GM21515 (cell line): Measurements from ENCODE around the gene ANKRD2.

Experiments used
- ATAC-seq: cut with Tn5 transposase; IDR thresholded peaks from one replicate; pipeline ENCODE4 v1.9.1; 2021; ENCODE audit not compliant: unreplicated experiment

ANKRD2 gene

GRCh38 chr10:97590748-97591495 is 18.3 kb downstream of the ANKRD2 start:
- ATAC-seq = no peak

DNA sequence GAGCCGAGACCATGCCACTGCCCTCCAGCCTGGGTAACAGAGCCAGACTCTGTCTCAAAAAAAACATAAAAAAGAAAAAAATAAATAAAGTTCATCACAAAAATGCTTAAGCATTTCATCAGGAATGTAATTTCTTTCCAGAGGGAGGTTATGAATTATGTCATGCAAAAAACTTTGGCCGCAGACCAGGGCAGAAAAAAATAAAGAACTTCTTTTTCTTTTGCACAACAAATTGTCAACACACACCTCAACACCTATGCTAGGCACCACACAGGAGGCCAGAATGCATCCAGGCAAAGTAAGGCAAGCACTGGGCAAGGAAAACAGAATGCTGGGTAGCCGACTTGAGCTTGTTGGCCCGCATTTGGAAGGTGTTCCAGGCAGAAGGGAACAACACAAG is 20.8 kb downstream of the ANKRD2 start:
- ATAC-seq = no peak

GRCh38 chr10:97596101-97597082 is 23.8 kb downstream of the ANKRD2 start:
- ATAC-seq = no peak

- ATAC-seq = no peak
These were observed 25.2 kb downstream of the ANKRD2 start for GRCh38 chr10:97597778-97598177.

DNA sequence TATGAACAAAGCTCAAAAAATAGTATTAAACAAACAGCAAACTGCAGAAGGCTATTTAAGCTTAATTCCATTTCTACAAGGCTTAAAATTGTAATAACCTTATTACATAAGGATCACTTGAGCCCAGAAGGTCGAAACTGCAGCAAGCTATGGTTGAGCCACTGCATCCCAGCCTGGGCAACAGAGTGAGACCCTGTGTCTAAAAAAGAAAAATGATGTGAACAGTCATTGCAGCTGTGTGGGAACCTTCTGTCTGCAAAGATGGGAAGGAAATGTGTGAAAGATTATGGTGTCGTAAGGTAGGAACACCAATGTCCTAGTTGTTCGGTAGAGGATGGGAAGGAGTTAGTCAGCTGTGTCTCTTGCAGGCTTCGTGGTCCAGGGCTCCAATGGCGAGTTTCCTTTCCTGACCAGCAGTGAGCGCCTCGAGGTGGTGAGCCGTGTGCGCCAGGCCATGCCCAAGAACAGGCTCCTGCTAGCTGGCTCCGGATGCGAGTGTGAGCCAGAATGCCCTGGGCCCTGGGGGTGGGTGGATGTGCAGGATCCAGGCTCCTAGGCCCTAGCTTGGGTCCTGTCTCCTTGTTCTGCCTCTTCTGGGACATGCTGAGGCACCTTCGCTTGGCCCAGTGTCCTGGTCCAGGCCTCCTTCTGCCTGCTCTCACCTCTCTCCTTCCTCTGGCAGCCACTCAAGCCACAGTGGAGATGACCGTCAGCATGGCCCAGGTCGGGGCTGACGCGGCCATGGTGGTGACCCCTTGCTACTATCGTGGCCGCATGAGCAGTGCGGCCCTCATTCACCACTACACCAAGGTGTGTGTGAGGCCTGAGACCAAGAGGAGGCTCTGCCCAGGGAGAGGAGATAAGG is 26.1 kb downstream of the ANKRD2 start:
- ATAC-seq = no peak

GRCh38 chr10:97599272-97599619 is 26.7 kb downstream of the ANKRD2 start:
- ATAC-seq = no peak

DNA sequence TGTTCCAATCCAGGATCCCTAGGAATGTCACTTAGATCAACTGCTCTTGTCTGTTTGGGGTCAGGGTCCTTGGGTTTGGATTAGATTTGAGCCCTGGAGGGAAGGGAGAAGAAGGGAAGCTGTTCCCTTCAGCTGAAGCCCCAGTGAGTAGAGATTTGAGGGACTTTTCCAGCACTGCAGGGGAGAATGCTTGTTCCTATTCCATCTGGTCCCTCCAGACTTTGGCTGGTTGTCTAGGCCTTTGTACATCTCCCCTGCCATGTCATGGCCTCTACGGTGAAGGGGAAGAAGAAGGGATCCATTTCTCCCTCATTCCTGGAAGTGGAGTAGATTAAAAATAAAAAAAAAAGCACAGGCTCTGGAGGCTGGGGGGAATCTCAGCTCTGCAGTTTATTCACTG is 28.0 kb downstream of the ANKRD2 start:
- no peak for ATAC-seq

DNA sequence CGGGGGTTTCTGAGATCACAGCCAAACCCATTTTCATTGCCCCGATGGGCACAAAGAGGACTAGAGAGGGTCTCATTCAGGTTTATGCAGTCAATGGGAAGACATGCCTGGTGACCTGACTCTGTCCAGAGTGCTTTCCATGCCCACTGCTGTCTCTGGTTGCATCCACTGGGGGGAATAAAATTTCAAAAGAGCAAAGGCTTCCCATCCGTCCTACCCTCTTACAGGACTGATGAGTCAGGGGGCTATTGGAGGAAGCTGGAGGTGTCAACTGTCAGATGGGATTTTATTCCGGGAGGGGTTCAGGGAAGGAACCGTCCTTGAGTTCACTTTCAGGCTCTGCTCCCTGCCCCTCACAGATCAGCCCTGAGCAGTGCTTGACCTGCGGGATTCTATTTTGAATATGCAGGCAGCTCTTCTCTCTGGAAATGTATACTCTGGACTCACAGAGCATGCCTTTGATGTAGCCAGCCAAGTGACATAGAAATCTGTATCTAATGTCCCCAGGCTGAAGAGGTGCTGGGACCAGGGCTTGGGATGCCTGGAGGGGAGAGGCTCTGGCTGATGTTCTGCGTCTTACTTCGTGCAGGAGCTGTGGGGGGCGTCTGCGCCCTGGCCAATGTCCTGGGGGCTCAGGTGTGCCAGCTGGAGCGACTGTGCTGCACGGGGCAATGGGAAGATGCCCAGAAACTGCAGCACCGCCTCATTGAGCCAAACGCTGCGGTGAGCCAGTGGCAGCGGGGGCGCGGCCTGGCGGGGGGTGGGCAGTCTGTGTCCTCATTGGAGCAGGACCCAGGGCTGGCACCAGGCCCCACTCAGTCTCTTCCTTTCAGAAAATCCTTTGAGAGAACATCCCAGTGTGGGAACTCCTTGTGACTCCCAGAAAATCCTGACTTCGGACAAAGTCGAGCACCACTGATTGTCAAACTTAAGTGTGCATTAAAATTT is 29.0 kb downstream of the ANKRD2 start:
- no peak for ATAC-seq

GRCh38 chr10:97607095-97607636 is 34.6 kb downstream of the ANKRD2 start:
- ATAC-seq = no peak

- ATAC-seq = no peak
These were observed 36.5 kb downstream of the ANKRD2 start for GRCh38 chr10:97608991-97609561.

DNA sequence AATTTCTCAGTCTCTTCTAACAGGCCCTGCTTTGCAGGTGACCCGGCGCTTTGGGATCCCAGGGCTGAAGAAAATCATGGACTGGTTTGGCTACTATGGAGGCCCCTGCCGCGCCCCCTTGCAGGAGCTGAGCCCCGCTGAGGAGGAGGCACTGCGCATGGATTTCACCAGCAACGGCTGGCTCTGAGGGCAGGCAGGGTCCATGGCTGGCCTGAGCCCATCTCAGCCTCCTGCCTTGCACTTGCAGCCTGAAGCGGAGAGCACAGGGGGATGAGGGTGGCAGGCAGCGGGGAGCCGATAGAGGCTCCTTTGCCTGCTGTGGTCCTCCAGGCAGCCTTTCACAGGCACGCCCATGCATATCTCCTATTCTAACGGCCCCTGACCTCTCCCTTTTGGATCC is 38.9 kb downstream of the ANKRD2 start:
- no peak for ATAC-seq

DNA sequence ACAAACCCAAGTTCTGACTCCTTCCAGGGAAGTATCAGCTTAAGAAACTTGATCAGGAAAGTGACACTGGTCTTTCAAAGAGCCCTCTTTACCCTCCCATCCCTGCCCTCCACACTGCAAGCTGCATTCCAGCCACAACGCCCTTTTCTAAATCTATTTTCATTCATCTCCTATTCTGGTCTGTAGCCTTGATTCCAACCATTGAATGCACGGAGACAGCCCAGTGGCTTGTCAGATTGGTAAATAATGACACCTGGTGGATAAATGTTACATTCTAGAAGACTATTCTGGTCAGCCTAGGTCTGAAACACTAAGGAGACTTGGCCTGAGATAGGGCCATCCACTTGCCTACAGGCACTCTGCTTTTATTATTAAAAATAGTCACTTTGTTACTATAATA is 39.8 kb downstream of the ANKRD2 start:
- no peak for ATAC-seq

DNA sequence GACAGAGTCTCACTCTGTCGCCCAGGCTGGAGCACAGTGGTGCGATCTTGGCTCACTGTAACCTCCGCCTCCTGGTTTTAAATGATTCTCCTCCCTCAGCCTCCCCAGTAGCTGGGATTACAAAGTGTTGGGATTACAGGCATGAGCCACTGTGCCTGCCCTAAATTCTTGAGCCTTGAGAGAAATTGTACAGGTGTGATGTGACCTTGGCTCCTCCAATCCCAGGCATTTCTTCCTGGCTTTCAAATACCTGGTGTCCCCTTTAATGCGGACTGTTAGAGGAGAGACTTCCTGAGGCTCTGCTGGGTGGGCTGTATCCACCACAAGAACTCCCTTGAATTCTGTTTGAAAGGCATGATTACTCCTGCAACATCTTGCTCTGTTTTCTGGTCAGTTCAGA is 45.7 kb downstream of the ANKRD2 start:
- ATAC-seq = no peak

DNA sequence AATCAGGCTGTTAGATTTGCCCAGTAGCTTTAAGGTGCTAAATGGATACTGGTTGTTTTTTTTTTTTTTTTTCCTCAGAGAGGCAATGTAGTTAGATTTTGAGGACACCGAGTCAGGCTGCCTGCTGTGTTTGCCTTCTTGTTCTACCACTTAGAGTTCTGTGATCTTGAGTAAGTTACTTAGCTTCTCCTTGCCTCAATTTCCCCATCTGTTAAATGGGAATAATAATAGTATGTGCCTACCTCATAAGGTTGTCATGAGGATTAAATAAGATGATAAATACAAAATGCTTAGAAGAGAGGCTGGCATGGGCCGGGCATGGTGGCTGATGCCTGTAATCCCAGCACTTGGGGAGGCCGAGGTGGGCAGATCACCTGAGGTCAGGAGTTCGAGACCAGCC is 46.2 kb downstream of the ANKRD2 start:
- no peak for ATAC-seq

- ATAC-seq = no peak
These were observed 50.7 kb downstream of the ANKRD2 start for GRCh38 chr10:97623277-97623676.

- no peak for ATAC-seq
These were observed 55.2 kb downstream of the ANKRD2 start for GRCh38 chr10:97627731-97628130.

DNA sequence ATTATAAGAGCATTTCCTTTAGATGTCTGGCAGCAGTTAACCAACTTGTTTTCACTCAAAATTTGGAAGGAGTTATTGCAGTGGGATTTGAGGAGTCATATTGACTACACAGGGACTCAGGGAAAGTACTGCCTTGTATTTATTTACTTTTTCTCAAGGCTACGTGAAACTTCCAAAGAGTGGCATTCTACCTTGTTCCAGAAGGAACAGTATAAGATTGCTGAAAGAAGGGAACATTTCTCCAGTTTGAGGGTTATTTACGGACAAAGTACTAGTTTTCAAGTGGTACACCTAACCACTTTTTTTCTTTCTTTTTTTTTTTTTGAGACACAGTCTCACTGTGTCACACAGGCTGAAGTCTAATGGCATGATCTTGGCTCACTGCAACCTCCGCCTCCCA is 55.6 kb downstream of the ANKRD2 start:
- ATAC-seq = no peak

DNA sequence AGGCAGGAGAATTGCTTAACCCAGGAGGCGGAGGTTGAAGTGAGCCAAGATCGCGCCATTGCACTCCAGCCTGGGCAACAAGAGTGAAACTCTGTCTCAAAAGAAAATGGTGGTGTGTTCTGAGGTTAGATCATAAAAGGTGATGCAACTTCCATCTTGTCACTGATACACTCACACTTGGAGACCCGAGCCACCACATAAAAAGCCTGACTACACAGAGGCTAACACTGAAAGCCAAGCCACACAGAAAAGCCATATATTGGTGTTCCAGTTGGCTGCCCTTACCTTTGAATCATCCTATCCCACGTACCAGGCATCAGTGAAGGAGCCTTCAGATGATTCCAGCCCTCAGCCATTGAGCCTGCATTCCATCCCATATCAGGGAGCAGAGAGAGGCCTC is 56.7 kb downstream of the ANKRD2 start:
- no peak for ATAC-seq

DNA sequence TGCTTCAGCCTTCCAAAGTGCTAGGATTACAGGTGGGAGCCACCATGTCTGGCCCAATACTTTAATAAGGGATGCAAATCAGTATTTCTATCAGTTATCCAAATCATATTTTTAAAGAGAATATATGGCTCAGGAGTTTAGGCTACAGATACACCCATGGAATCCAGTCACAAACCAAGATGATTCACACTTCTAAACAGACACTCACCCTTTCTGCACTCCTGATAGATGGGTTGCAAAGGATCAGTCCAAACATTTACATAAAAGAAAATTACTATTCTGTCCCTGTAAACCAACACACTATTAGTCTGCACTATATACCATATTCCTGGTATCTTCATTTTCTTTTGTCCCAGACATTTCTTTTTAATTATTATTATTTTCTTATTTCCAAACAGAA is 58.5 kb downstream of the ANKRD2 start:
- ATAC-seq = no peak
